DOHH2 (cell line): ENCODE results near the gene PDE3B.

Experiments
- EZH2phosphoT487 ChIP-seq: fragments of 200-600 bp; sonication (generic); IDR thresholded peaks from 2 replicates; pipeline ENCODE4 v1.6.1; 2017; ENCODE audit warnings: borderline replicate concordance, mild to moderate bottlenecking, antibody characterized with exemption, low read length, moderate library complexity, mixed read lengths
- TF ChIP-seq, protein P1 (sequence below): fragments of 200-600 bp; sonication (generic); IDR thresholded peaks from one replicate; pipeline ENCODE4 v1.5.1; 2014; ENCODE audit warnings: antibody characterized with exemption, mild to moderate bottlenecking, low read depth, low read length; ENCODE audit not compliant: poor library complexity, severe bottlenecking

DNA sequence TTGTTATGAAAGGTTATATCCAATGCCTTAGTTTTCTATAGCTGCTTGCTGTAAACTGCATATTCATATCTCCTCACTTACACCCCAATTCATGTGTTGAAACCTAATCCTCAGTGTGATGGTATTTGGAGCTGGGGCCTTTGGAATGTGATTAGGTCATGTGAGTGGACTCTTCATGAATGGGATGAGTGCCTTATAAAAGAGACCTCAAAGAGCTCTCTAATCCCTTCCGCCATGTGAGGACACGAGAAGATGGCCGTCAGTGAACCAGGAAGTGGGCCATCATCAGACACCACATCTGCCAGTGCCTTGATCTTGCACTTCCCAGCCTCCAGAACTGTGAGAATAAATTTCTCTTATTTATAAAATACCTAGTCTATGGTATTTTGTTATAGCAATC is 169.2 kb downstream of the PDE3B start:
- TF ChIP-seq, protein P1, sequence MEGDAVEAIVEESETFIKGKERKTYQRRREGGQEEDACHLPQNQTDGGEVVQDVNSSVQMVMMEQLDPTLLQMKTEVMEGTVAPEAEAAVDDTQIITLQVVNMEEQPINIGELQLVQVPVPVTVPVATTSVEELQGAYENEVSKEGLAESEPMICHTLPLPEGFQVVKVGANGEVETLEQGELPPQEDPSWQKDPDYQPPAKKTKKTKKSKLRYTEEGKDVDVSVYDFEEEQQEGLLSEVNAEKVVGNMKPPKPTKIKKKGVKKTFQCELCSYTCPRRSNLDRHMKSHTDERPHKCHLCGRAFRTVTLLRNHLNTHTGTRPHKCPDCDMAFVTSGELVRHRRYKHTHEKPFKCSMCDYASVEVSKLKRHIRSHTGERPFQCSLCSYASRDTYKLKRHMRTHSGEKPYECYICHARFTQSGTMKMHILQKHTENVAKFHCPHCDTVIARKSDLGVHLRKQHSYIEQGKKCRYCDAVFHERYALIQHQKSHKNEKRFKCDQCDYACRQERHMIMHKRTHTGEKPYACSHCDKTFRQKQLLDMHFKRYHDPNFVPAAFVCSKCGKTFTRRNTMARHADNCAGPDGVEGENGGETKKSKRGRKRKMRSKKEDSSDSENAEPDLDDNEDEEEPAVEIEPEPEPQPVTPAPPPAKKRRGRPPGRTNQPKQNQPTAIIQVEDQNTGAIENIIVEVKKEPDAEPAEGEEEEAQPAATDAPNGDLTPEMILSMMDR = no peak
- TF ChIP-seq EZH2phosphoT487 = no peak
